ENCODE measurements around the gene FOXL2NB.

DNA sequence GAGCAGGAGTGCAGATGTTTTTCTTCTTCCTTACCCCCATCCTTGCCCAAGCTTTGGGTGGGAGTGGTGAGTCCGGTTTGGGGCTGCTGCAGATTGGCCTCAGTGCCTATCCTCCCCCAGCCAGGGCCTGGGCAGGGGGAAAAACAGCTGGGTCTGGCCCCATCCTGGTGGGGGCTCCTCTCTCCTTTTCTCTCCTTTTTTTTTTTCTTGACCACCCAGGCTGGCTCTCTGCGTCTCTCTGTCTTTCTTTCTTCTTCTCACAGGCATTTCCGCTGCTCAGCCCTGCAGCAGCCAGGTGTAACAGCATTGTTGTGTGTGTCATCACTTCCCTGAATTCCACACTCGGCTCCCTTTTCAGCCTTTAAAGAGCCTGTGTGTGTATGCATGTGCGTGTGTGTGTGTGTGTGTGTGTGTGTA, 2.0 kb downstream of the FOXL2NB start:
- TF ChIP-seq CTCF (IDR thresholded peaks at IDR 0.05) (no peak), POLR2AphosphoS5 (IDR thresholded peaks at IDR 0.05) (no peak), POLR2A (IDR thresholded peaks at IDR 0.05) (no peak)

Measured in stomach (tissue), 4 donors.